ENCODE measurements around the gene TLE6. TPM values are rescaled to one million over a fixed set of nuclear protein-coding genes. Genes with fewer than 3 reads are reported as not detected.

Gene TLE6
- polyA plus RNA-seq, 2 of the 4 experiments (the other 2 are of a cell fraction) = 3.1 to 4.2 TPM

DNA sequence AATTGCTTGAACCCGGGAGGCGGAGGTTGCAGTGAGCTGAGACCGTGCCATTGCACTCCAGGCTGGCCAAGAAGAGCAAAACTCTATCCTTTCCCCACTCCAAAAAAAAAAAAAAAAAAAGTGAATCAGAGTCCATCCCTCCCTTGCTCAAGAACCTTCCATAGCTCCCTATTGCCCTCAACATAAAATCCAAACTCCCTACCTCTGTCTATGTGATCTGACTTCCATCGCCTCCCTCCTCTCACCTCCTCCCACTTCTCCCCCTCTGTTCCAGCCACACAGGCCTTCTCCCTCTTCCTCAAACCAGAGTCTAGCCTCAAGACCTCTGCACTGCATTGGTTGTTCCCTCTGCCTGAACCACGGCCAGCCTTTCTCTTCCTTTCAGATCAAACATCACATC is 61.8 kb downstream of the TLE6 start:
- Histone ChIP-seq H3K4me2 (no peak overlapping the region), H3K4me3 (no peak overlapping the region), H3K4me1 (peaks cover 12% of the 10 kb centered on the region), H3K27ac (no peak overlapping the region), H3K9me3 (no peaks in the 10 kb centered on the region)
- DNase-seq (ENCODE audit: low read depth in 1 of 2, low spot score in 1 of 2) = no peak
- no peak for FAIRE-seq
- ATAC-seq = no peak
- CTCF ChIA-PET = interaction anchor here (0.6 to 1.3 kb wide), 4 partner anchors 59 to 290 kb away, joined by 3 to 5 read pairs (median 4); no protein-coding TSS in a partner anchor
- TF ChIP-seq ZFP36 (IDR thresholded peaks at IDR 0.05; ENCODE audit: borderline replicate concordance, partially characterized antibody) (peak; percentile 78), FOXS1 (CRISPR knock-in tag; IDR thresholded peaks at IDR 0.05) (no peak), CHD2 (IDR thresholded peaks at IDR 0.05; ENCODE audit: low read length, partially characterized antibody) (no peak), RCOR1 (IDR thresholded peaks at IDR 0.05; ENCODE audit: low read depth, low read length) (0 out of 2 replicates have a peak, but pooled peaks have one; percentile 35), HDAC2 (IDR thresholded peaks at IDR 0.05) (no peak), HOXB13 (CRISPR knock-in tag; IDR thresholded peaks at IDR 0.05; ENCODE audit: low read depth) (no peak), JUN (IDR thresholded peaks at IDR 0.05) (no peak), CBX2 (IDR thresholded peaks at IDR 0.05; ENCODE audit: borderline replicate concordance, low read depth) (no peak), KDM1A (IDR thresholded peaks at IDR 0.05; ENCODE audit: low read depth) (peak; percentile 80)
- TF ChIP-seq, protein P1, sequence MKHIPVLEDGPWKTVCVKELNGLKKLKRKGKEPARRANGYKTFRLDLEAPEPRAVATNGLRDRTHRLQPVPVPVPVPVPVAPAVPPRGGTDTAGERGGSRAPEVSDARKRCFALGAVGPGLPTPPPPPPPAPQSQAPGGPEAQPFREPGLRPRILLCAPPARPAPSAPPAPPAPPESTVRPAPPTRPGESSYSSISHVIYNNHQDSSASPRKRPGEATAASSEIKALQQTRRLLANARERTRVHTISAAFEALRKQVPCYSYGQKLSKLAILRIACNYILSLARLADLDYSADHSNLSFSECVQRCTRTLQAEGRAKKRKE (CRISPR knock-in tag; IDR thresholded peaks at IDR 0.05; ENCODE audit: low read depth) = no peak
- POLR2A ChIA-PET = interaction anchor here (0.7 kb wide), 1 partner anchor 14 kb away, joined by 6 read pairs; no protein-coding TSS in a partner anchor
- WGBS (ENCODE audit: missing lambda C conversion rate) = 80% methylated on average over 5 of the region's 5 CpGs

DNA sequence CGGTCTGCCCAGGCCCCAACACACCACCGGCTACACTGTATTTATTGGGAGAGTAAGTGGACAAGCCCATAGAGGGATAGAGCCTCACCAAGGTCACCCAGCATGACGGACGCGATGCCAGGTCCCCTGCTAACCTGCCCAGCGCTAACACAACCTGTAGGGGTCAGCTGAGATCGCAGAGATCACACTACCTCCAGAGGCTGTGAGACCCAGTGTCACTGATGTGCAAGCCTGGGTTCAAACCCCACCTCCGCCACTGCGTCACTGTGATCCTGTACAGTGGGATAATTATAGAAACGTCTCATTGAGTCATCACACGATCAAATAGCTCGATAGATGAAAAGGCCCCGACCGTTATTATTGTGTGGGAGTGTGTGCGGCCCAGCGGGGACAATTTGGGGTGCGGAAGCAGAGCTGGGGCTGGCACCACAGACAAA is 62.3 kb downstream of the TLE6 start:
- FAIRE-seq = no peak
- 78% methylated on average over 15 of the region's 17 CpGs for WGBS (ENCODE audit: missing lambda C conversion rate)
- DNase-seq (ENCODE audit: low read depth in 1 of 2, low spot score in 1 of 2) = peak in 1 of 2 experiments; percentile 41
- ChIA-PET CTCF (interaction anchor here (0.6 to 1.2 kb wide), 4 partner anchors 15 to 291 kb away, joined by 3 to 6 read pairs (median 4); no protein-coding TSS in a partner anchor), POLR2A (interaction anchor here (0.6 to 0.7 kb wide), 2 partner anchors 13 to 478 kb away, joined by 3 to 6 read pairs; no protein-coding TSS in a partner anchor)
- H3K4me1 ChIP-seq = peaks cover 8% of the 10 kb centered on the region
- no peak overlapping the region for H3K4me3 ChIP-seq
- H3K4me2 ChIP-seq = no peak overlapping the region
- H3K27ac ChIP-seq = no peak overlapping the region
- TF ChIP-seq RARB (CRISPR knock-in tag; IDR thresholded peaks at IDR 0.05) (no peak), TP53 (CRISPR knock-in tag; IDR thresholded peaks at IDR 0.05) (no peak), RCOR1 (IDR thresholded peaks at IDR 0.05; ENCODE audit: low read depth, low read length) (no peak), SREBF2 (IDR thresholded peaks at IDR 0.05) (no peak), CBX8 (IDR thresholded peaks at IDR 0.05) (no peak), ESRRA (IDR thresholded peaks at IDR 0.05; ENCODE audit: borderline replicate concordance, low read length) (no peak), POLR2A (IDR thresholded peaks at IDR 0.05; ENCODE audit: low read length) (no peak), ZSCAN20 (CRISPR knock-in tag; IDR thresholded peaks at IDR 0.05) (no peak), FOSB (CRISPR knock-in tag; IDR thresholded peaks at IDR 0.05) (no peak), EP300 (IDR thresholded peaks at IDR 0.05) (no peak), JUNB (IDR thresholded peaks at IDR 0.05) (no peak), GATA3 (IDR thresholded peaks at IDR 0.05; ENCODE audit: borderline replicate concordance) (no peak), HDAC2 (IDR thresholded peaks at IDR 0.05) (no peak), JUN (IDR thresholded peaks at IDR 0.05) (no peak), CHD4 (IDR thresholded peaks at IDR 0.05; ENCODE audit: borderline replicate concordance) (no peak), HEYL (CRISPR knock-in tag; IDR thresholded peaks at IDR 0.05) (no peak)
- TF ChIP-seq, protein P2, sequence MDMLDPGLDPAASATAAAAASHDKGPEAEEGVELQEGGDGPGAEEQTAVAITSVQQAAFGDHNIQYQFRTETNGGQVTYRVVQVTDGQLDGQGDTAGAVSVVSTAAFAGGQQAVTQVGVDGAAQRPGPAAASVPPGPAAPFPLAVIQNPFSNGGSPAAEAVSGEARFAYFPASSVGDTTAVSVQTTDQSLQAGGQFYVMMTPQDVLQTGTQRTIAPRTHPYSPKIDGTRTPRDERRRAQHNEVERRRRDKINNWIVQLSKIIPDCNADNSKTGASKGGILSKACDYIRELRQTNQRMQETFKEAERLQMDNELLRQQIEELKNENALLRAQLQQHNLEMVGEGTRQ (IDR thresholded peaks at IDR 0.05) = no peak
- TF ChIP-seq, protein P1 (CRISPR knock-in tag; IDR thresholded peaks at IDR 0.05; ENCODE audit: low read depth) = no peak
- TF ChIP-seq, protein P3, sequence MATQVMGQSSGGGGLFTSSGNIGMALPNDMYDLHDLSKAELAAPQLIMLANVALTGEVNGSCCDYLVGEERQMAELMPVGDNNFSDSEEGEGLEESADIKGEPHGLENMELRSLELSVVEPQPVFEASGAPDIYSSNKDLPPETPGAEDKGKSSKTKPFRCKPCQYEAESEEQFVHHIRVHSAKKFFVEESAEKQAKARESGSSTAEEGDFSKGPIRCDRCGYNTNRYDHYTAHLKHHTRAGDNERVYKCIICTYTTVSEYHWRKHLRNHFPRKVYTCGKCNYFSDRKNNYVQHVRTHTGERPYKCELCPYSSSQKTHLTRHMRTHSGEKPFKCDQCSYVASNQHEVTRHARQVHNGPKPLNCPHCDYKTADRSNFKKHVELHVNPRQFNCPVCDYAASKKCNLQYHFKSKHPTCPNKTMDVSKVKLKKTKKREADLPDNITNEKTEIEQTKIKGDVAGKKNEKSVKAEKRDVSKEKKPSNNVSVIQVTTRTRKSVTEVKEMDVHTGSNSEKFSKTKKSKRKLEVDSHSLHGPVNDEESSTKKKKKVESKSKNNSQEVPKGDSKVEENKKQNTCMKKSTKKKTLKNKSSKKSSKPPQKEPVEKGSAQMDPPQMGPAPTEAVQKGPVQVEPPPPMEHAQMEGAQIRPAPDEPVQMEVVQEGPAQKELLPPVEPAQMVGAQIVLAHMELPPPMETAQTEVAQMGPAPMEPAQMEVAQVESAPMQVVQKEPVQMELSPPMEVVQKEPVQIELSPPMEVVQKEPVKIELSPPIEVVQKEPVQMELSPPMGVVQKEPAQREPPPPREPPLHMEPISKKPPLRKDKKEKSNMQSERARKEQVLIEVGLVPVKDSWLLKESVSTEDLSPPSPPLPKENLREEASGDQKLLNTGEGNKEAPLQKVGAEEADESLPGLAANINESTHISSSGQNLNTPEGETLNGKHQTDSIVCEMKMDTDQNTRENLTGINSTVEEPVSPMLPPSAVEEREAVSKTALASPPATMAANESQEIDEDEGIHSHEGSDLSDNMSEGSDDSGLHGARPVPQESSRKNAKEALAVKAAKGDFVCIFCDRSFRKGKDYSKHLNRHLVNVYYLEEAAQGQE (IDR thresholded peaks at IDR 0.05) = no peak
- TF ChIP-seq, protein P4, sequence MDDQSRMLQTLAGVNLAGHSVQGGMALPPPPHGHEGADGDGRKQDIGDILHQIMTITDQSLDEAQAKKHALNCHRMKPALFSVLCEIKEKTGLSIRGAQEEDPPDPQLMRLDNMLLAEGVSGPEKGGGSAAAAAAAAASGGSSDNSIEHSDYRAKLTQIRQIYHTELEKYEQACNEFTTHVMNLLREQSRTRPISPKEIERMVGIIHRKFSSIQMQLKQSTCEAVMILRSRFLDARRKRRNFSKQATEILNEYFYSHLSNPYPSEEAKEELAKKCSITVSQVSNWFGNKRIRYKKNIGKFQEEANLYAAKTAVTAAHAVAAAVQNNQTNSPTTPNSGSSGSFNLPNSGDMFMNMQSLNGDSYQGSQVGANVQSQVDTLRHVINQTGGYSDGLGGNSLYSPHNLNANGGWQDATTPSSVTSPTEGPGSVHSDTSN (IDR thresholded peaks at IDR 0.05) = no peak
- no peak for ATAC-seq
- H3K9me3 ChIP-seq = no peaks in the 10 kb centered on the region
